GM18909 (cell line): Measurements from ENCODE around the gene GPR146.

ENCODE experiments used
- ATAC-seq: cut with Tn5 transposase; IDR thresholded peaks from one replicate; pipeline ENCODE4 v1.9.1; 2021; ENCODE audit warnings: mild to moderate bottlenecking; ENCODE audit not compliant: unreplicated experiment, poor library complexity

Gene GPR146

DNA sequence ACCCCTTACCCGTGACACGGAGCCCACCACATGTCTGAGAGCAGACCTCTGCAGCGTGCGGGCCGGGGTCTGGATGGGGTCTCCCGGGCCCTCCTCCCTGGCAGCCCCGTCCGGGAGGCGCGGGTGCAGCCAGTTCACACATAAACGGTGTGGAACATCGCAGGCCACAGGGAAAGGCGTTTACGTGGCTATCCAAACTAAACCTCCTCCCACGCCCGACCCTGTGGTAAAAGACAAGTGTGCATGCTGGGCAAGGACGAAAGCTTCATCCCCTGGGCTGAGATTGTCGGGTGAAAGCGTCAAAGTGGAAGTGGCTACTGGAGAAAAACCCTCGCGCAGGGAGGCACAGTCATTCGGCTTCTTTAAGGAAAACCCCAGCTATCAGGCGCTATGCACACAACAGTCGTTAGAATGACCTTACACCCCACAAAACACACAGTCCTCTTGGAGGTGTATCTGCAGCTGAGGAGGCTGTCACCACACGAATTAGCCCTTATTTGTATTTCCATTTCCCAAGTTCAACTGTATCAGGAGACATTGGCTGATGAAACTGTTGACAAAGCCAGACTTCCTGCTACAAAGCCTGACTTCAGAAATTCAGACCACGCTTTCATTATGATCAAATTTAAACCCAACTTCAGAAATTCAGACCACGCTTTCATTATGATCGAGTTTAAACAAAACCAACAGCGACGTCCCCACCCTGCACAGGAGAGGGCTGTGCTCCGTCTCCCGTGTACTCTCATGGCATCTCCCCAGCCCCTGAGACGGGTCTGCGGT is 58.9 kb downstream of the GPR146 start:
- no peak for ATAC-seq

DNA sequence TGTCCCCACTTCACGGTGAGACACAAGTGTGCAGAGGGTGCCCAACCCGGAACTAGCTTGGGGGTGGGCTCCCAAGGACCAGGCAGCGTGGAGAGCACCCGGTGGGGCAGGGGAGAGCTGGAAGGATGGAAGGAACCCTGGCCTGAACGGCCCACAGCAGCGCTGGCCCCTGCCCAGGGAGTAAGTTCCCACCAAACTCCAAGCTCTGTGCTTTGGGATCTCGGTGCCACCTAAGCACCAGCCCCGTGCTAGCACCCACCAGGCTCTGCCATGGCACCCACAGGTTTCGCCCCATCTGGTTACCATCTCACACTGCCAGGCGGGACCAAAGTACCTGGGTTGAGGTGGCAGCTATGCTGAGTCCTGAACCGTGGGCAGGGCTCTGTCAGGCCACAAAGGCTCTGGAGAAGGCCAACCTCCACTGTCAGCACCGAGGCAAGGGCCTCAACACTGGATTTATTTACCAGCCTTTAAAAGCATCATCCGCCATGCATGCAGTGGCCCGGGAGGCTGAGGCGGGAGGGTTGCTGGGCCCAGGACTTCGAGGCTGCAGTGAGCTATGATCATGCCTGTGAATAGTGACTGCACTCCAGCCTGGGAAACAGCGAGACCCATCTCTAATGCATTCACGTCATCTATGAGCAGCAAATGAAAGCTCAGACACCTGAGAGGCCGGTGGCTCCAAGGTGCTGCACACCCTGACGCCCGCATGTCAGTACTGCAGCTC is 59.6 kb downstream of the GPR146 start:
- no peak for ATAC-seq

DNA sequence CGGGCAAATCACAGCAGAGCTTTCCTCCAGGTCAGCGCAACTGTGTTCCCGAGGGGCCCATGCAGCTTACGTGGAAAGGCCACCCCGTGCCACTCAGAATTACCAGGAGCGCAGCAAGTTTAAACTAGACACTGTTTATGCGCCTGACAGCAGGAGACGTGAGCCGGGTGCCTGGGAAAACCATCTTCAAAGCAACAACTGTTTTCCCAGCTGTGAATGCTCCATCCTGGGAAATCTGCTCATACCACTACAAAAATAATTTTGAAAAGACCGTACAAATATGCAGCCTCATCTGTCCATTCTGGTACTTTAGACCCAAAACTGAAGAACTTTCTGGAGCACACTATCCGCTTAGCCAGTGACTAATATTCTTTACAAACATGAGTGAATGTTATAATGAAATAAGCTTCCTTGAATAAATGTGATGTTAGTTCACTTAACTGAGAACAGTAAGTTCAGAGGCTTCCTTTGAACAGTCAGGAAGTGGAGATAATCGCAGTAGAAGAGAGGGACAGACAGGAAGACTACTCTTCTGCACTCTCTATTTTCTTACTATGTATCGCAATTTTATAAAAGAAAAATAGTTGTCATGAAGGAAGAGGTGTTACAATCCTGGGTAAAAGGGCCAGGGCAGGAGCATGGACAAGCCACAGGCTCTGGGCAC is 60.3 kb downstream of the GPR146 start:
- no peak for ATAC-seq

DNA sequence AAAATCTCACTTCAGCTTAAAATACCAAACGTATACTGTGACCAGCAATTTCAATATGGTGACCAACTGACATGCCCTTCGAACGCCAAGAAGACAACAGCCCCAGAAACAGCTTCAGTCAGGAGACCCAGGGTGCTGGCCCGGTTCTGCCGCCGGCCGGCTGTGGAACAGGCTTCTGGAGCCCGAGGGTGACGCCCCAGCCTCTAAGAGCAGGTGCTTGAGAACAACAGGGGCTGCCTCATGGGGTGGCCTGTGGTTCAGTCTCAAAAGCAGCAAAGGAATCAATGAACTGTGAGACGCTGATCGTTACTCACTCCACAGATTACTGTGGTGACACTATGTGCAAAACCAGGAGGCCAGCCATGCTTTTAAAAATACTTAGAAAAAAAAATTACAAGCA is 60.8 kb downstream of the GPR146 start:
- ATAC-seq = peak; percentile 63

DNA sequence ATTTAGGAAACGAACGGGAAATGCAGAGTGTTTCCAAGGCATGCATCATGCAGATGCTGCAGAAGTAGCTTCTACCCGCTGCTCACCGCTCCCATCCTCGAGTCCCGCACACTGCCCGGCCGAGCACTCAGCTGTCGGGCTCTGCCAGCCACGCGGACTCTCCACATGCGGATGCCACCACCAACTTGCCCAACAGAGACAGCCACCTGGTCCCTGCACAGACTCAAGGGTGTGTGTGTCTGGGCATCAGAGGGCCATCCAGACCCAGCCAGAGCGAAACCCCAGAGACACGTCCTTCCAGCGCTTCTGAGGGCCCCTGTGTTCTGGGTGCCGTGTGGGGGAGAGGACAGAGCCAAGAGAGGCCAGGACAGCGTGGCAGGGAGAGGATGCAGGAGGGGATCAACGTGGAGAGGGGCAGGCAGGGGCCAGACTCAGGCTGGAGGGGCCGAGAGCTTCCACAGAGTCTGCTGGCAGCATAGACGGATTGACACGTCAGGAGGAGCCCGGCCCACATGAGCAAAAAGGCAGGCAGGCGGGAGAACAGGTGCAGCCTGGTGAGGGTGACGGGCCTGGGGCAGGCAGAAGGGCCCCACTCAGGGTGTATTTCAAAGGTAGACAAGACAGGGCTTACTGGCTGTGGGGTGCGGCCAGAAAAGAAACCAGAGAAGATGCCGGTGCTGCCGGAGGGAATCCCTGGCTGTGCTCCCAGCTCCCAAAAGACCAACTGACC is 61.9 kb downstream of the GPR146 start:
- ATAC-seq = no peak

DNA sequence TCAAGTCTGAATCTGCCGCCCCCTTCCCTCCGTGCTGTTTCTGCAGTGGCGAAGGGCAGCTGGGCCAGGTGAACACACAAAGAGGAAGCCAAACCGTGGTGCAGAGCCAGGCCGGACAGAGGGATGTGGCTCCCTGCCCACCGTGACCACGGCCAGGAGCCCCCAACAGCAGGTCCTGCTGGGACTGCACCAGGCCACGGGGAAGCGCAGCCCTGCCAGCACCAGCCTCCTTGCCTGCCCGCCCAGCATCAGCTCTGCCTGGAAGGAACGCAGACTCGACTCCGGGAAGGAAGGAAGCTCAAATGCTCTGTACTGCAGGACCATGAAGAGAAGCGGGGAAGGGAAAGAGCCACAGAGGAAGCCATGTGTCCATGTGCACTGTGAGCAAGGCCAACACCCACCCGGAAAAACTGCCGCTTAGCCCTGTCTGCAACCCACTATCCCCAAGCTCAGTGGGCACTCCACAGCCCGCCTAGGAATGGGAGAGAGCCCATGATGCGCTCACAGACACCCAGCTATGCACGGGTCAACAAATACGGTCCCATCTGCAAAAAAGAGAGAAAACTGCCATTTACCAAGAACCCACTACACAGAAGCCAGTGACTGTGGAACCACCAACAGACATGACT is 62.6 kb downstream of the GPR146 start:
- ATAC-seq = no peak

DNA sequence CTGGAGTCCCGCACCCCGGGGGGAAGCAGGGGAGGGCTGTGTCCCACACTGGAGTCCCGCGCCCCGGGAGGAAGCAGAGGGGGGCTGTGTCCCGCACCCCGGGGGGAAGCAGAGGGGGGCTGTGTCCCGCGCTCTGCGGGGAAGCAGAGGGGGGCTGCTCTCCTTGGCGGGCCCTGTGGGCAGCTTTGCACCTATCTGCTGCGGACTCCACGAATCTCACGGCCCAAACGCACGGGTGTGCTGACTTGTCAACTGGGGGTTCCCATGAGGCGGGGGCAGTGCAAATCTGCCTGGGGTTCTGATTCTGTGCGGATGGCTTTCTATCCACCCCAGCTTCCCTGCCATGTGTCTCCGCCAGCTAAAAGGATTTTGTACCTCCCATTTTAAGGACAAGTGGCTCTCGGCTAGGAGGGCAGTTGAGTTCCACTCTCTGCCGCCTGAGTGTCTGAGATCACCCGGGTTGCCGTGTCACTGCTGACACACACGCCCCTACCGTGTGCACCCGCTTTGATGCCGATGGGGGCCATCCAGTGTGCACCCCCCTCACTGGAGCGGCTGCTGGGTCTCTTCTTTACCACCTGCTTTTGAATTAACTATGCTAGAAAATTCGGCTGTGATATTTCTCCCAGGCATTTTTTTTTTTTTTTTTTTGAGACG is 64.0 kb downstream of the GPR146 start:
- no peak for ATAC-seq
